Measurements from ENCODE around the gene PALB2. TPM values are rescaled to one million over a fixed set of nuclear protein-coding genes. Genes with fewer than 3 reads are reported as not detected.

The PALB2 gene
- total RNA-seq, 4 donors from 2014 or later = 10.8 to 17.2 (median 14.0) TPM

DNA sequence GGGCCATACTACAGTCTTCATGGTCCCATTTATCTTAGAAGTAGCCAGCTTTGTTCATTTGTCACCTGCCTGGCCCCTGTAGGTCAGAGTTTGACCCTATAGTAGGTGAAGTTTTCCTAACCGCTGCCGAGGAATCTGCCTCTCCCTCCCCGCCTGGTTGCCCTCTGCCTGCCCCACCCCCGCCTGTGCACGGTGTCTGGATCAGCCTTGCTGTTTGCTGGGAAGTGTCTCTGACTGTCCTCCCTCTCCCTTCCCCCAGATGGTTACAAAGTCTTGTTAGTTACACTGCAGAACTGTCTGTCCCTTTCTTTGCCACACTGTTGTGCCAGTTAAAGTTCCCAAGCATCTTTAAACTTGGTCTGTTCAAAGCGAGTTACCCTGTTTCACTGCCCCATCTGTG, 77.9 kb downstream of the PALB2 start:
- no peak for TF ChIP-seq POLR2A (IDR thresholded peaks at IDR 0.05)
- TF ChIP-seq, protein P1, sequence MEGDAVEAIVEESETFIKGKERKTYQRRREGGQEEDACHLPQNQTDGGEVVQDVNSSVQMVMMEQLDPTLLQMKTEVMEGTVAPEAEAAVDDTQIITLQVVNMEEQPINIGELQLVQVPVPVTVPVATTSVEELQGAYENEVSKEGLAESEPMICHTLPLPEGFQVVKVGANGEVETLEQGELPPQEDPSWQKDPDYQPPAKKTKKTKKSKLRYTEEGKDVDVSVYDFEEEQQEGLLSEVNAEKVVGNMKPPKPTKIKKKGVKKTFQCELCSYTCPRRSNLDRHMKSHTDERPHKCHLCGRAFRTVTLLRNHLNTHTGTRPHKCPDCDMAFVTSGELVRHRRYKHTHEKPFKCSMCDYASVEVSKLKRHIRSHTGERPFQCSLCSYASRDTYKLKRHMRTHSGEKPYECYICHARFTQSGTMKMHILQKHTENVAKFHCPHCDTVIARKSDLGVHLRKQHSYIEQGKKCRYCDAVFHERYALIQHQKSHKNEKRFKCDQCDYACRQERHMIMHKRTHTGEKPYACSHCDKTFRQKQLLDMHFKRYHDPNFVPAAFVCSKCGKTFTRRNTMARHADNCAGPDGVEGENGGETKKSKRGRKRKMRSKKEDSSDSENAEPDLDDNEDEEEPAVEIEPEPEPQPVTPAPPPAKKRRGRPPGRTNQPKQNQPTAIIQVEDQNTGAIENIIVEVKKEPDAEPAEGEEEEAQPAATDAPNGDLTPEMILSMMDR (IDR thresholded peaks at IDR 0.05) = no peak
- no peak for DNase-seq
- 79 to 81% methylated on average over 6 of the region's 6 CpGs for WGBS, 2 donors
- H3K27me3 ChIP-seq = no peaks in the 10 kb centered on the region
- H3K36me3 ChIP-seq = peaks cover 71 to 74% of the 10 kb centered on the region in 2 donors
- intact Hi-C loops (cut with DNase I) = loop anchor here (5.0 to 10.0 kb wide), 2 partner anchors 51 to 82 kb away; partner anchors contain the start of genes DCTN5, GGA2 and PALB2
- H3K9me3 ChIP-seq = no peaks in the 10 kb centered on the region
- no peak overlapping the region for H3K4me3 ChIP-seq (replicated peaks in 1 of 3)
- H3K27ac ChIP-seq = no peak overlapping the region
- H3K4me1 ChIP-seq = peaks cover 11 to 15% of the 10 kb centered on the region in 2 donors

DNA sequence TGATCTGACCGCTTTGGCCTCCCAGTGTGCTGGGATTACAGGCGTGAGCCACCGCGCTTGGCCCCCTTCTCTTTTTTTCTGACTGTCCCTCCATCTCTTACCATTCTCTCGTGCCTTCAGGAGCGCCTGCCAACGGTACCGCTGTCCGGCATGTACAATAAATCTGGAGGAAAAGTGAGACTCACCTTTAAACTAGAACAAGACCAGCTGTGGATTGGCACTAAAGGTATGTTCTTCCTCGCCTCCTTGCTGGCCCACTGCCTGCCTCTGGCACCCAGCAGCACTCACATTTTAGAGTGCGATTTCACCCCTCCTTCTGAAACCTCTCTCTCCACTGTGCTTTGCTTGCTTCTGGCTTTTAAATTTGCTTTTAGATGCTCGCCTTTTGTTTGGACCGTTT, 78.6 kb downstream of the PALB2 start:
- Histone ChIP-seq H3K4me3 (replicated peaks in 1 of 3) (no peak overlapping the region), H3K4me1 (peaks cover 13 to 15% of the 10 kb centered on the region in 2 donors), H3K9me3 (no peaks in the 10 kb centered on the region), H3K27me3 (no peaks in the 10 kb centered on the region), H3K36me3 (peaks cover 66 to 70% of the 10 kb centered on the region in 2 donors), H3K27ac (no peak overlapping the region)
- no peak for TF ChIP-seq POLR2A (IDR thresholded peaks at IDR 0.05)
- TF ChIP-seq, protein P1 (IDR thresholded peaks at IDR 0.05) = no peak
- intact Hi-C loops (cut with DNase I) = loop anchor here (5.0 to 10.0 kb wide), 2 partner anchors 50 to 82 kb away; partner anchors contain the start of genes DCTN5, GGA2 and PALB2
- 95 to 96% methylated on average over 13 of the region's 13 CpGs for WGBS, 2 donors
- DNase-seq = no peak

DNA sequence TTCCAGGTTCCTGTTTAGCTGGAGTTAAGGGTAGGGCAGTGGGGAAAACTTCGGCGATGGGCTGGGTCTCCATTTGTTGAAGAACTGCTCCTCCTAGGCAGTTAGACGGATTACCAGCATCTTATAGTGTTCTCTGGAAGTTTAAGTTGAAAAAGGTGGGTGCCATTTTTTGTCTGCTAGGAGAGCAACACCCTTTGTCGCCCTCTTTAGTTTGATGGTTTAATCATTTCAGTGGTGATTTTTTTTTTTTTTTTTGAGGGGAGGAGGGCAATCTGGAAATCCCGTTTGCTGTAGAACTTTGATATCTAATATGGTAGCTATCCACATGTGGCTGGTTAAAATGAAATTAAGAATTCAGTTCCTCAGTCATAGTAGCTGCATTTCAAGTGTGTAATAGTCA, 79.5 kb downstream of the PALB2 start:
- Histone ChIP-seq H3K4me3 (replicated peaks in 1 of 3) (no peak overlapping the region), H3K9me3 (no peaks in the 10 kb centered on the region), H3K36me3 (peaks cover 57 to 62% of the 10 kb centered on the region in 2 donors), H3K27ac (no peak overlapping the region), H3K27me3 (no peaks in the 10 kb centered on the region), H3K4me1 (peaks cover 14 to 15% of the 10 kb centered on the region in 2 donors)
- intact Hi-C loops (cut with DNase I) = loop anchor here (5.0 to 10.0 kb wide), 2 partner anchors 49 to 83 kb away; partner anchors contain the start of genes DCTN5, GGA2 and PALB2
- DNase-seq = no peak
- TF ChIP-seq, protein P1 (IDR thresholded peaks at IDR 0.05) = no peak
- no peak for TF ChIP-seq POLR2A (IDR thresholded peaks at IDR 0.05)
- WGBS, 2 donors = 89 to 92% methylated on average over 5 of the region's 5 CpGs

DNA sequence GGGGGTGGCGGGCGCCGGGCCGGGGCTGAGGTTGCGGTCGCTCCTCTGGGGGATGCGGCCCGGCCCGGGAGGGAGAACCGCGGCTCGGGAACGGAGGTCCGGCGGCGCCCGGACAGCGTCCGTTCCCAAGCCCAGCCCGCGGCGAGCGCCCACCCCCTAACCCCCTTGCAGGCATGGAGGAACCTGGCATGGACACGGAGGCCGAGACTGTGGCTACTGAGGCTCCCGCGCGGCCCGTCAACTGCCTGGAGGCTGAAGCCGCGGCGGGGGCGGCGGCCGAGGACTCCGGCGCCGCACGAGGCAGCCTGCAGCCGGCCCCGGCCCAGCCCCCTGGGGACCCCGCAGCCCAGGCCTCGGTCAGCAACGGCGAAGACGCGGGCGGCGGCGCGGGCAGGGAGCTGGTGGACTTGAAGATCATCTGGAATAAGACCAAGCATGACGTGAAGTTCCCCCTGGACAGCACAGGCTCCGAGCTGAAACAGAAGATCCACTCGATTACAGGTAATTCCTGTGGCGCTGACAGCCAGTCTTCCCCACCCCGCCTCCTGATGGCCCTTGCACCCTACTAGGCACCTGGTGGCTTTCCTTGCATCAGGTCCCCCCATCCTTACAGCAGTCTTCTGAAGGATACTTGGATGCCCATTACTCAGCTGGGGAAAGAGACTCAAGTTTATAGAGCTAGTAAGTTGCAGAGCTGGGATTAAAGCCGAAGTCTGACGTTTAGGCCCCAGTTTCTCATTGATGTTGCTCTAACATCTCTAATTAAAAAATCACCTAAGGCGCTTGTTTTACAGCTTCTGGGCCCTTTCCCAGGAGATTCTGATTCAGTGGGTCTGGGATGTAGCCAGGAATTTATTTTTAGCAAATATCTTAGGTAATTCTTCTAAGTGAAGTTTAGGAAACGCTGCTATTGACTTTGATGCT, 83.1 kb downstream of the PALB2 start:
- Histone ChIP-seq H3K27me3 (no peaks in the 10 kb centered on the region), H3K4me1 (peaks cover 15 to 17% of the 10 kb centered on the region in 2 donors), H3K27ac (peak overlapping the region; percentile 14 to 89 (median 74)), H3K9me3 (no peaks in the 10 kb centered on the region), H3K36me3 (peaks cover 22 to 28% of the 10 kb centered on the region in 2 donors), H3K4me3 (replicated peaks in 1 of 3) (peak overlapping the region; percentile 54 to 96 (median 94))
- peak; percentile 23 to 48 for DNase-seq
- 9 to 13% methylated on average over 9 to 19 of the region's 60 CpGs for WGBS, 2 donors
- TF ChIP-seq, protein P1 (IDR thresholded peaks at IDR 0.05) = no peak
- no peak for TF ChIP-seq POLR2A (IDR thresholded peaks at IDR 0.05)
- intact Hi-C loops (cut with DNase I) = loop anchor here (5.0 kb wide), 1 partner anchor 34 kb away; no protein-coding TSS in a partner anchor
